ENCODE data around the gene GNG2. TPM values are rescaled to one million over a fixed set of nuclear protein-coding genes. Genes with fewer than 3 reads are reported as not detected.

Gene GNG2
- total RNA-seq, 6 experiments from 2014 or later = 1.9 to 7.6 (median 3.5) TPM

DNA sequence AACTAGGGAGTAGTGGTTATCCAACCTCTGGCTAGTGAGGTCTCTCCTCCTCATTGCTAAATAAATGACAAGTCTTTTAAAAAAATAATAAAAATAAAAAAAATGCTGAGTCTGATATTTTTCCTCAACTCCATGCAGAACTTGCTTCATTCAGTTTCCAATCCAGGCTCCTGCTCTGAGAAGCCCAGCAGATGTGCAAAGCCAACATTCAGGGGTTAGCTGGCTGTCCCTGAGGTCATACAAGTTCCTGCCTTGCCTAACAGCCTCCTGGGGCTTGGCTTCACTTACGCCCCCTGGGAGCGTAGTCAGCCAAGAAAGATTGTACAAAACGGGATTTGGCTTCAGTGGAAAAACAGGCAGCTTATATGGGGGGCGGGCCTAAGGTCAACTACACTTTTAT, 152.2 kb downstream of the GNG2 start:
- TF ChIP-seq, protein P1, sequence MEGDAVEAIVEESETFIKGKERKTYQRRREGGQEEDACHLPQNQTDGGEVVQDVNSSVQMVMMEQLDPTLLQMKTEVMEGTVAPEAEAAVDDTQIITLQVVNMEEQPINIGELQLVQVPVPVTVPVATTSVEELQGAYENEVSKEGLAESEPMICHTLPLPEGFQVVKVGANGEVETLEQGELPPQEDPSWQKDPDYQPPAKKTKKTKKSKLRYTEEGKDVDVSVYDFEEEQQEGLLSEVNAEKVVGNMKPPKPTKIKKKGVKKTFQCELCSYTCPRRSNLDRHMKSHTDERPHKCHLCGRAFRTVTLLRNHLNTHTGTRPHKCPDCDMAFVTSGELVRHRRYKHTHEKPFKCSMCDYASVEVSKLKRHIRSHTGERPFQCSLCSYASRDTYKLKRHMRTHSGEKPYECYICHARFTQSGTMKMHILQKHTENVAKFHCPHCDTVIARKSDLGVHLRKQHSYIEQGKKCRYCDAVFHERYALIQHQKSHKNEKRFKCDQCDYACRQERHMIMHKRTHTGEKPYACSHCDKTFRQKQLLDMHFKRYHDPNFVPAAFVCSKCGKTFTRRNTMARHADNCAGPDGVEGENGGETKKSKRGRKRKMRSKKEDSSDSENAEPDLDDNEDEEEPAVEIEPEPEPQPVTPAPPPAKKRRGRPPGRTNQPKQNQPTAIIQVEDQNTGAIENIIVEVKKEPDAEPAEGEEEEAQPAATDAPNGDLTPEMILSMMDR (IDR thresholded peaks at IDR 0.05) = peak in 1 of 4 donors; percentile 6
- no peak for TF ChIP-seq POLR2A (IDR thresholded peaks at IDR 0.05)
- DNase-seq = peak in 1 of 3 donors; percentile 59
- 41% methylated on average over 4 of the region's 4 CpGs for WGBS (ENCODE audit: insufficient coverage, low coverage, low lambda C conversion rate, missing lambda C conversion rate)
- H3K4me3 ChIP-seq = no peak overlapping the region
- H3K27ac ChIP-seq = peak overlapping the region in 1 of 3 donors; percentile 14
- no peaks in the 10 kb centered on the region for H3K9me3 ChIP-seq
- intact Hi-C loops (cut with DNase I) = no loop called here
- peaks cover 0 to 30% (median 9%) of the 10 kb centered on the region in 4 donors for H3K36me3 ChIP-seq
- H3K27me3 ChIP-seq = no peaks in the 10 kb centered on the region
- H3K4me1 ChIP-seq = peaks cover 0 to 22% (median 4%) of the 10 kb centered on the region in 4 donors
- peak; percentile 47 to 87 (median 62) for ATAC-seq

DNA sequence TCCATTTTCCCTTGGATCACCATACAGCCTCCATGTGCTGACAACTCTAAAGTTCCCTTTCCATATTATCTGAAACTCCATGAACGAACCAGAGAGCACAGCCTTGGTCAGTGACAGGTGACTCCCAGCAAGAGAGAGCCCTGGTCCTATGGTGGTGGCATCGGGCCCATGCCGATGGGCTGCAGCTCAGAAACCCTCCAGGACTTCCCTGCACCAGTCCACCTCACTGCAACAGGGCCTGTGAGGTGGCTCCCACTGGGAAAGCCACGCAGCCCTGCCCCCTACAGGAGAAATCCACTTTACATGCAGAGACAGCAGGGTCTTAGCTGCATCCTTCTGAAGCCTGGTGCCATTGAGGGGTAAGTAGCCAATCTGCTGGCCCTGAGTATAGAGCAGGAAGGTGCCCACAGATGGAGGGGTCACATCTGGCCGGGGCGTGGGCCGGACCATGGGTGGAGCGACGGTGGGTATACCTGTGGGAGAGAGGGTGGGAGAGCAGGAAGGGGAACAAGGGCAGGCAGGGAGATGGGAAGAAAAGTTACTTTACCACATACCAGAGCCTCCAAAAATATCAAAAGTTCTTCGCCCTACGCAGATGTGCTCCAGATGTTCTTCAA, 153.7 kb downstream of the GNG2 start:
- 78% methylated on average over 7 of the region's 11 CpGs for WGBS (ENCODE audit: insufficient coverage, low coverage, low lambda C conversion rate, missing lambda C conversion rate)
- no peaks in the 10 kb centered on the region for H3K9me3 ChIP-seq
- DNase-seq = no peak
- ATAC-seq = peak in 1 of 4 donors; percentile 29
- H3K27me3 ChIP-seq = no peaks in the 10 kb centered on the region
- peaks cover 0 to 13% (median 0%) of the 10 kb centered on the region in 4 donors for H3K4me1 ChIP-seq
- TF ChIP-seq, protein P1 (IDR thresholded peaks at IDR 0.05) = peak in 2 of 4 donors; percentile 4 to 23
- no peak for TF ChIP-seq POLR2A (IDR thresholded peaks at IDR 0.05)
- intact Hi-C loops (cut with DNase I) = no loop called here
- no peak overlapping the region for H3K27ac ChIP-seq
- peaks cover 0 to 26% (median 9%) of the 10 kb centered on the region in 4 donors for H3K36me3 ChIP-seq
- H3K4me3 ChIP-seq = no peak overlapping the region

DNA sequence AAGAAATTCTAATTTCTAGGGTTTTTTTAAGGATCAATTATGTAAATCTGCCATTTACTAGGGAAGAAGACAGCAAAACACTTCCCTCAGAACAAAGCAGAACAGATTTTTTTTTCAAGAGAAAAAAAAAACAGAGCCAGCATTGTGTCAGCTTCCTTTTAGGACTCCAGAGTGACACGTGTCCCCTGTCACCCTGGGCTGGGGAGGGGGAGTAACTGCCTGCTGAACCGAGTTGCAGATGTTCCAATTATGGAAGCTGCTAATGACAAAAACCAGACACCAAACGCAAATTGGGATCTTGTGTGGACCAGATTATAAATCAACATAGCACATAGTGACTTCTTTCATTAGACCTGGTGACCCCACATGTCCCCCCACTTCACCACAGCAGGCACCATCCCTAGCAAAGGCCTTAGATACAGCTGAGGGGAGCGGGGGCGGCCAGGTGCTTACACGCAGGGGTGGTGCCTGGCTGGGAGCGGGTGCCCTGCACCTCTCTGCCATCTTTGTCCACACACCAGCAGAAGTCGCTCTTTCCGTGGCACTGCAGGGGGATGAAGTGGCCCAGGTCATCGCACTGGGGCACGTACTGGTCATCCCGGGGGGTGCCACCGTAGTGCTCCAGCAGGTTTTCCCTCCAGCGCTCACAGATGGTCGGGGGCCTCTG, 154.3 kb downstream of the GNG2 start:
- Histone ChIP-seq H3K36me3 (peaks cover 0 to 20% (median 9%) of the 10 kb centered on the region in 4 donors), H3K4me1 (peaks cover 0 to 13% (median 0%) of the 10 kb centered on the region in 4 donors)
- no peak for ATAC-seq

DNA sequence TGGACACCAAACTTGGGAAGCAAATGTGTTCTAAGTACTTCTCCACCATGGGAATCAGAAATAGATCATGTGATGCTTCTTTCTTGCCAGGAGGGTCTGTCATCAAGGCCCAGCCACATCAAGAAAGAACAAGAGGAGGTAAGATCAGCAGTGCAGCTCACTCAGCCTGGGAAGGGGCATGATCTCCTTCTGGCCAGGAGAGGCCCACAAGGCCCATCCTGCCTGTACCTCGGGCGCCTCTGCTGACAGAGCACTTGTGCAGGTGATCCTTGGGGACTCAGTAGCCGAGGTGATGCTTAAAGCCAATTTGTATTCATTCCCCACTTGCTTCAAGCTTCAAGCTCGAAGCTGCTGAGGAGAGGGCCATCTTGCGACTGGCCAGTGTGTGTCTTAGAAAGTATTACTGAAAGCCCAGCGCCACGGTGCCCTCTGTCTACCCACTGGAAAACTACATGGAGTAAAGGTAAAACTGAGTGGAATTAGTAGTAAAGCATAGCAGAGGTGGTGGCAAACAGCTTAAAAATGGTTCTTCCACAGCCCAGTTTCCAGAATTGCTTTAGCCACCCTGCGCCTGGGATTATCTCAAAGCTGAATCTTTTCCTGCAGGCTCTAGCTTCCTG, 155.1 kb downstream of the GNG2 start:
- no peak overlapping the region for H3K4me3 ChIP-seq
- no peaks in the 10 kb centered on the region for H3K27me3 ChIP-seq
- peaks cover 0 to 13% (median 0%) of the 10 kb centered on the region in 4 donors for H3K4me1 ChIP-seq
- intact Hi-C loops (cut with DNase I) = no loop called here
- TF ChIP-seq, protein P1 (IDR thresholded peaks at IDR 0.05) = peak in 3 of 4 donors; percentile 42 to 60 (median 49)
- no peak for TF ChIP-seq POLR2A (IDR thresholded peaks at IDR 0.05)
- WGBS (ENCODE audit: insufficient coverage, low coverage, low lambda C conversion rate, missing lambda C conversion rate) = 17% methylated on average over 1 of the region's 8 CpGs
- no peak for DNase-seq
- ATAC-seq = peak; percentile 59 to 78 (median 68)
- peaks cover 0 to 14% (median 6%) of the 10 kb centered on the region in 4 donors for H3K36me3 ChIP-seq
- no peaks in the 10 kb centered on the region for H3K9me3 ChIP-seq
- no peak overlapping the region for H3K27ac ChIP-seq

More for the DNA sequence above, 154.3 kb downstream of the GNG2 start:
- WGBS (ENCODE audit: insufficient coverage, low coverage, low lambda C conversion rate, missing lambda C conversion rate) = 44% methylated on average over 5 of the region's 15 CpGs
- TF ChIP-seq, protein P1 (IDR thresholded peaks at IDR 0.05) = no peak
- Histone ChIP-seq H3K27me3 (no peaks in the 10 kb centered on the region), H3K4me3 (no peak overlapping the region), H3K27ac (no peak overlapping the region), H3K9me3 (no peaks in the 10 kb centered on the region)
- no peak for DNase-seq
- intact Hi-C loops (cut with DNase I) = no loop called here
